ENCODE measurements around the gene APP. TPM values are rescaled to one million over a fixed set of nuclear protein-coding genes. Genes with fewer than 3 reads are reported as not detected.

The APP gene
- total and polyA plus RNA-seq, 2 of the 13 experiments (the other 11 are each of a cell fraction or from before 2014, with no cell fraction given), result 70.6 to 262 TPM

GRCh38 chr21:26212220-26212619, 41.6 kb upstream of the APP start:
- no peaks in the 10 kb centered on the region for H3K4me1 ChIP-seq (ENCODE audit: insufficient read depth, low read length)
- H4K20me1 ChIP-seq (ENCODE audit: insufficient read depth, low read length), result no peaks in the 10 kb centered on the region
- H3K27ac ChIP-seq (ENCODE audit: extremely low read length, insufficient read depth, low read length), result no peak overlapping the region
- no peak overlapping the region for H2AFZ ChIP-seq (ENCODE audit: low read length)
- WGBS (ENCODE audit: low lambda C conversion rate), result 48% methylated on average over 3 of the region's 9 CpGs
- no peaks in the 10 kb centered on the region for H3K36me3 ChIP-seq (replicated peaks in 1 of 2; ENCODE audit: control insufficient read depth in 1 of 2, insufficient read depth in 2 of 2, low read length in 2 of 2)
- CTCF ChIA-PET (ENCODE audit: low intra/inter-chr PET ratio, low total read pairs), result no interaction called here
- no peak overlapping the region for H3K4me3 ChIP-seq (replicated peaks in 1 of 3; ENCODE audit: insufficient read depth in 1 of 3, low read depth in 2 of 3, low read length in 3 of 3)
- no peaks in the 10 kb centered on the region for H3K9me3 ChIP-seq (ENCODE audit: low read length)
- in situ Hi-C loops (cut with HindIII; ENCODE audit: extremely low pct_ligation_motif_present, low pct_unique_long_range_greater_than_20kb), result no loop called here
- no peaks in the 10 kb centered on the region for H3K79me2 ChIP-seq (ENCODE audit: insufficient read depth, low read length)
- BruUV-seq (replicated peaks), result no TSS peak
- no peaks in the 10 kb centered on the region for H3K27me3 ChIP-seq (ENCODE audit: control insufficient read depth in 1 of 2, insufficient read depth in 2 of 2, low read length in 2 of 2)
- intact Hi-C loops (cut with micrococcal nuclease; ENCODE audit: unreplicated experiment), result no loop called here
- no peak overlapping the region for H3K9ac ChIP-seq (ENCODE audit: insufficient read depth, low read depth, low read length)
- DNase-seq (ENCODE audit: low spot score), result no peak
- ATAC-seq, result no peak
- TF ChIP-seq RNF2 (conservative IDR thresholded peaks at IDR 0.05; ENCODE audit: low read depth) (no peak), RFXAP (CRISPR knock-in tag; IDR thresholded peaks at IDR 0.05; ENCODE audit: borderline replicate concordance) (no peak), NAIF1 (CRISPR knock-in tag; IDR thresholded peaks at IDR 0.05; ENCODE audit: borderline replicate concordance) (no peak), TFDP2 (CRISPR knock-in tag; IDR thresholded peaks at IDR 0.05) (no peak), MAFF (IDR thresholded peaks at IDR 0.05; ENCODE audit: low read depth, low read length) (no peak), HDAC2 (CRISPR knock-in tag; IDR thresholded peaks at IDR 0.05) (no peak)
- H3K4me2 ChIP-seq (ENCODE audit: low read depth, low read length), result no peak overlapping the region
- POLR2A ChIA-PET, result no interaction called here
- FAIRE-seq, result no peak

- no peak for DNase-seq (ENCODE audit: low spot score)
- 0% methylated on average over 2 of the region's 3 CpGs for WGBS (ENCODE audit: low lambda C conversion rate)
- ChIA-PET CTCF (ENCODE audit: low intra/inter-chr PET ratio, low total read pairs) (no interaction called here), POLR2A (no interaction called here)
- no peaks in the 10 kb centered on the region for H3K36me3 ChIP-seq (replicated peaks in 1 of 2; ENCODE audit: control insufficient read depth in 1 of 2, insufficient read depth in 2 of 2, low read length in 2 of 2)
- no peak overlapping the region for H2AFZ ChIP-seq (ENCODE audit: low read length)
- H3K27me3 ChIP-seq (ENCODE audit: control insufficient read depth in 1 of 2, insufficient read depth in 2 of 2, low read length in 2 of 2), result no peaks in the 10 kb centered on the region
- H4K20me1 ChIP-seq (ENCODE audit: insufficient read depth, low read length), result no peaks in the 10 kb centered on the region
- H3K79me2 ChIP-seq (ENCODE audit: insufficient read depth, low read length), result no peaks in the 10 kb centered on the region
- H3K4me3 ChIP-seq (replicated peaks in 1 of 3; ENCODE audit: insufficient read depth in 1 of 3, low read depth in 2 of 3, low read length in 3 of 3), result no peak overlapping the region
- FAIRE-seq, result no peak
- H3K4me1 ChIP-seq (ENCODE audit: insufficient read depth, low read length), result no peaks in the 10 kb centered on the region
- BruUV-seq (replicated peaks), result no TSS peak
- no peak overlapping the region for H3K9ac ChIP-seq (ENCODE audit: insufficient read depth, low read depth, low read length)
- ATAC-seq, result no peak
- no peak overlapping the region for H3K4me2 ChIP-seq (ENCODE audit: low read depth, low read length)
- in situ Hi-C loops (cut with HindIII; ENCODE audit: extremely low pct_ligation_motif_present, low pct_unique_long_range_greater_than_20kb) (no loop called here), intact Hi-C loops (cut with micrococcal nuclease; ENCODE audit: unreplicated experiment) (no loop called here)
- H3K9me3 ChIP-seq (ENCODE audit: low read length), result no peaks in the 10 kb centered on the region
- H3K27ac ChIP-seq (ENCODE audit: extremely low read length, insufficient read depth, low read length), result no peak overlapping the region
- TF ChIP-seq TEAD3 (CRISPR knock-in tag; optimal IDR thresholded peaks at IDR 0.05; ENCODE audit: borderline replicate concordance), result no peak
- TF ChIP-seq ATRX (CRISPR knock-in tag; IDR thresholded peaks at IDR 0.05; ENCODE audit: borderline replicate concordance), result no peak
- no peak for TF ChIP-seq MXD1 (CRISPR knock-in tag; IDR thresholded peaks at IDR 0.05)
- TF ChIP-seq ZNF367 (CRISPR knock-in tag; IDR thresholded peaks at IDR 0.05; ENCODE audit: borderline replicate concordance), result no peak
- no peak for TF ChIP-seq HNRNPUL1 (IDR thresholded peaks at IDR 0.05; ENCODE audit: low read depth, low read length)
- TF ChIP-seq ZNF414 (CRISPR knock-in tag; IDR thresholded peaks at IDR 0.05), result no peak
- no peak for TF ChIP-seq TRAFD1 (CRISPR knock-in tag; IDR thresholded peaks at IDR 0.05; ENCODE audit: borderline replicate concordance)
- no peak for TF ChIP-seq ATF4 (CRISPR knock-in tag; IDR thresholded peaks at IDR 0.05)
- TF ChIP-seq ZBTB1 (CRISPR knock-in tag; IDR thresholded peaks at IDR 0.05; ENCODE audit: borderline replicate concordance), result no peak
These were observed 40.0 kb upstream of the APP start for GRCh38 chr21:26210614-26211013.

All from HepG2 (cell line).